ENCODE data around the gene PPME1.

Gene PPME1

DNA sequence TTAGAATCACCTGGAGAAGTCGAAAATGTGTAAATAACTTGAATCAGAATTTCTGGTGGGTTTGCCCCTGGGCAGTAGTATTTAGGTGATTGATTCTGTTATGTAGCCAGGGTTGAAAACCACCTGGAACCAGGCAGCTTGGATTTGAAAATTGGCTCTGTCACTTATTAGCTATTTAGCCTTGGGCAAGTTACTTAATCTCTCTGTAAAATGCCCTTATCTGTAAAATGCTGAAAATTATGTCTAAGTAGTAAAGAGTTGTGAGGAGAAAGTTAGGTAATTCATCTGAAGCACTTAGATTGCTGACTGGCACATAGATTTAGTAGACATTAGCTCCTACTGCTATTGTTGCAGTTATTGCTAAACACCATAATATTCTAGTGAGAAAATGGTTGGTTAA is 49.3 kb downstream of the PPME1 start:
- TF ChIP-seq, protein P1, sequence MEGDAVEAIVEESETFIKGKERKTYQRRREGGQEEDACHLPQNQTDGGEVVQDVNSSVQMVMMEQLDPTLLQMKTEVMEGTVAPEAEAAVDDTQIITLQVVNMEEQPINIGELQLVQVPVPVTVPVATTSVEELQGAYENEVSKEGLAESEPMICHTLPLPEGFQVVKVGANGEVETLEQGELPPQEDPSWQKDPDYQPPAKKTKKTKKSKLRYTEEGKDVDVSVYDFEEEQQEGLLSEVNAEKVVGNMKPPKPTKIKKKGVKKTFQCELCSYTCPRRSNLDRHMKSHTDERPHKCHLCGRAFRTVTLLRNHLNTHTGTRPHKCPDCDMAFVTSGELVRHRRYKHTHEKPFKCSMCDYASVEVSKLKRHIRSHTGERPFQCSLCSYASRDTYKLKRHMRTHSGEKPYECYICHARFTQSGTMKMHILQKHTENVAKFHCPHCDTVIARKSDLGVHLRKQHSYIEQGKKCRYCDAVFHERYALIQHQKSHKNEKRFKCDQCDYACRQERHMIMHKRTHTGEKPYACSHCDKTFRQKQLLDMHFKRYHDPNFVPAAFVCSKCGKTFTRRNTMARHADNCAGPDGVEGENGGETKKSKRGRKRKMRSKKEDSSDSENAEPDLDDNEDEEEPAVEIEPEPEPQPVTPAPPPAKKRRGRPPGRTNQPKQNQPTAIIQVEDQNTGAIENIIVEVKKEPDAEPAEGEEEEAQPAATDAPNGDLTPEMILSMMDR (IDR thresholded peaks at IDR 0.05; ENCODE audit: low read depth, low read length, missing control alignments), result no peak
- DNase-seq (ENCODE audit: extremely low read depth, low read depth), result no peak
- H3K4me3 ChIP-seq (replicated peaks; ENCODE audit: low read depth, low read length), result no peak overlapping the region

DNA sequence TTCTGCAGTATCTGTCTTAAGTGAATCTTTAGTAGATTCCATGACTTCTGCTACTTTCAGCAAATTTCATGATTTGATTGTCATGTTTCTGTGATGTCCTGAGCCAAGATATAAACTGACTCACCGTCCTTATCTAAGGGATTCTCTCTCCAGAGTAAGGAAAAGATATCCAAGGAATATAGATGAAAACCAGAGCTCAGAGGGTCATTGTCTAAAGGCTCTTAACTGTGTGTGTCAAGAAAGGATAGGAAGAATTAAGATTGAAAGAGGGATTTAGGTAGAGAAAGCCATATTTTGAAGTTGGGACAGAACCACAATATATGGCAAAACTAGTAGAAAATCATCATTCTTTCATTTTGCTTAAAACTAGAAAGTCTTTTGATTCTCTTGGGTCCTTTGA is 50.7 kb downstream of the PPME1 start:
- H3K4me3 ChIP-seq (replicated peaks; ENCODE audit: low read depth, low read length), result no peak overlapping the region
- TF ChIP-seq, protein P1 (IDR thresholded peaks at IDR 0.05; ENCODE audit: low read depth, low read length, missing control alignments), result no peak
- DNase-seq (ENCODE audit: extremely low read depth, low read depth), result no peak

DNA sequence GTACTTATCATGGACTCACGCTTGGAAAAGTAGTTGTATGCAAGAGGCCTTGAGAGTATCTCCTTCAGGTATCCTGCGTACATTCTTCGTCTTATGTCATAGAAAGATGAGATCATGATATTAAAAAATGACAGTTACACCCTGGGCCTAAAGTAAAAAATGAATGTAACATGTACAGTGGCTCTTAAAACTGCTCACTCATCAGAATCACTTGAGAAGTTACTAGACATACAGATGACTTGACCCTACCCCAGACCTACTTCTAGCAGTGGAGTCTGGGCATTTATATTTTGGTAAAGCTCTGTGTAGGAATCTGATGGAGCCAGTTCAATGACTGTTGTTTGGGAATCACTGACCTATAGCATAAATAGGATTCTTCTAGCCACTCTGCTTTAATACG is 54.5 kb downstream of the PPME1 start:
- H3K4me3 ChIP-seq (replicated peaks; ENCODE audit: low read depth, low read length), result no peak overlapping the region
- no peak for DNase-seq (ENCODE audit: extremely low read depth, low read depth)
- TF ChIP-seq, protein P1 (IDR thresholded peaks at IDR 0.05; ENCODE audit: low read depth, low read length, missing control alignments), result no peak

DNA sequence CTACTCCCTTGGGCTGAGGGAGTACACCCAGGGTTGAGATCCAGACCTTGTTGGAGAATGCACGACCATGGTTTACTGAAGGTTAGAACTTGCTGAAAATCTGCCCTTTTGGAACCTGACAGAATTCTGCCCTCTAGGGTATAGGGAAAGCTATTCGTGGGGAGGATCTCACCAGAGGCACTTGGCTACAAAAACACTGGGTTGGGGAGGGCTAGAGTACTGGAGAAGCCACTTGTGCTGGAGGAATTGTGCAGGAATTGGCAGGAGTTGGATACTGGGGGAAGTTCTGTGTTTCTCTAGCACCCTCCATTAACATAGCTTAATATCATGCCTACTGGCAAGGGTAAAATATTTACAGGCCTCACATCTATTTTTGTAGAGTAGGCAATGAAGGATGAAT is 55.8 kb downstream of the PPME1 start:
- TF ChIP-seq, protein P1 (IDR thresholded peaks at IDR 0.05; ENCODE audit: low read depth, low read length, missing control alignments), result no peak
- no peak overlapping the region for H3K4me3 ChIP-seq (replicated peaks; ENCODE audit: low read depth, low read length)
- DNase-seq (ENCODE audit: extremely low read depth, low read depth), result no peak

DNA sequence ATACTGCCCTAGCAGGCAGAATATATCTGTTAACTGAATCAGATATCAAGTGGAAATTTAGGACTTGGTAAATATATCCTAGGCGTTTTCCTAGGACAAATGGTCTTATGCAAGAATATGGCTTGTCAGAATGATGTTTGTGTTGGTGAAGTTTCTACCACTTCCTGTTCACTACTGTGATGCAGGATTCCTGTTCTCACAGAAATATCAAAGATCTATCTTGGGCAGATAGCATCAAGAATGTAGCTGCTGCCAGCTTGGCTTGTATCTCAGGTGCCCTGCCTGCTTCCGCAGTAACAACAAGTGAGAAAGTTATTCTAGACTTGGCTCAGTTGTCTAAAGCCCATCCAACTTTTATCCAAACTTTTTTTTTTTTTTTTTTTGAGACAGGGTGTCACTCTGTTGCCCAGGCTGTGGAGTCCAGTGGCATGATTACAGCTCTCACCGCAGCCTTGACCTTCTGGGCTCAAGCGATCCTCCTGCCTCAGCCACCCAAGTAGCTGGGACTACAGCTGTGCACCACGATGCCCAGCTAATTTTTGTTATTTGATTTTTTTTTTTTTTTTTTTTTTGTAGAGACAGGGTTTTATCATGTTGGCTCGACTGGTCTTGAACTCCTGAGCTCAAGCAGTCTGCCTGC is 61.3 kb downstream of the PPME1 start:
- TF ChIP-seq, protein P1 (IDR thresholded peaks at IDR 0.05; ENCODE audit: low read depth, low read length, missing control alignments), result no peak
- DNase-seq (ENCODE audit: extremely low read depth, low read depth), result no peak

DNA sequence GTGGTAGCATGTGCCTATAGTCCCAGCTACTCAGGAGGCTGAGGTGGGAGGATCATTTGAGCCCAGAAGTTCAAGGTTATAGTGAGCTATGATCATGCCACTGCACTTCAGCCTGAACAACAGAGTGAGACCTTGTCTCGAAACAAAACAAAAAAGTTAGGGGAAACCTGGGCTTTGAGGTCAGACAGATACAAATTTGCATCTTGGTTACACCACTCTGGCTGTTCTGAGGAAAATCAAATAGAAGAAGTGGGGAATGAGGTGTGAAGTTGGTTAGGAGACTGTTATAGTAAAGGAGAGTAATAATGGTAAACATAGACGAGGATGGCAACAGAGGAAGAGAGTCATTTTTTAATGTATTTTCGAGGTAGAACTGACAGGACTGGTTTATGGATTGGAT is 62.6 kb downstream of the PPME1 start:
- H3K4me3 ChIP-seq (replicated peaks; ENCODE audit: low read depth, low read length), result no peak overlapping the region
- DNase-seq (ENCODE audit: extremely low read depth, low read depth), result no peak
- TF ChIP-seq, protein P1 (IDR thresholded peaks at IDR 0.05; ENCODE audit: low read depth, low read length, missing control alignments), result no peak

More for the DNA sequence above, 61.3 kb downstream of the PPME1 start:
- H3K4me3 ChIP-seq (replicated peaks; ENCODE audit: low read depth, low read length), result no peak overlapping the region

DNA sequence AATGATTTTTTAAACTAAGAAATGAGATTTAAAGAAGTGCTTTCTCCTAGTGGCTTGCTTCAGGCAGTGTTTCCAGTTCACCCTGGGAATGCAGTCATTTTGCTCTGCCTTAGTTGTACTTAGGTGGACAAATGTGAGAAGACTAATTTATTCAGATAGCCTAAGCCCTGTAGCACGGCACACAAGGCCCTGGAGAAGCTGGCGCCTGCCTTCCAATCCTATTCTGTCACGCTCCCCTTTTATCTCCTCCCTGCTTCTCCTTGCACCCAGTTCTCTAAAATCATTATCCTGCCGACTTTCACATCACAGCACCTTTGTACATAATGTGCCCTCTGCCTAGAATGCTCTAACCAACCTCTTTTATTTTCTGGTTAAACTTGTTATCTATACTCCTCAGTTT is 64.0 kb downstream of the PPME1 start:
- TF ChIP-seq, protein P1 (IDR thresholded peaks at IDR 0.05; ENCODE audit: low read depth, low read length, missing control alignments), result no peak
- no peak for DNase-seq (ENCODE audit: extremely low read depth, low read depth)
- no peak overlapping the region for H3K4me3 ChIP-seq (replicated peaks; ENCODE audit: low read depth, low read length)

All from HFF-Myc (cell line).